GM19324 (cell line): ENCODE results near the gene SHH.

Experiments
- ATAC-seq: cut with Tn5 transposase; IDR thresholded peaks from one replicate; pipeline ENCODE4 v1.9.1; 2021; ENCODE audit warnings: mild to moderate bottlenecking, moderate library complexity; ENCODE audit not compliant: unreplicated experiment, low FRiP score

The SHH gene

DNA sequence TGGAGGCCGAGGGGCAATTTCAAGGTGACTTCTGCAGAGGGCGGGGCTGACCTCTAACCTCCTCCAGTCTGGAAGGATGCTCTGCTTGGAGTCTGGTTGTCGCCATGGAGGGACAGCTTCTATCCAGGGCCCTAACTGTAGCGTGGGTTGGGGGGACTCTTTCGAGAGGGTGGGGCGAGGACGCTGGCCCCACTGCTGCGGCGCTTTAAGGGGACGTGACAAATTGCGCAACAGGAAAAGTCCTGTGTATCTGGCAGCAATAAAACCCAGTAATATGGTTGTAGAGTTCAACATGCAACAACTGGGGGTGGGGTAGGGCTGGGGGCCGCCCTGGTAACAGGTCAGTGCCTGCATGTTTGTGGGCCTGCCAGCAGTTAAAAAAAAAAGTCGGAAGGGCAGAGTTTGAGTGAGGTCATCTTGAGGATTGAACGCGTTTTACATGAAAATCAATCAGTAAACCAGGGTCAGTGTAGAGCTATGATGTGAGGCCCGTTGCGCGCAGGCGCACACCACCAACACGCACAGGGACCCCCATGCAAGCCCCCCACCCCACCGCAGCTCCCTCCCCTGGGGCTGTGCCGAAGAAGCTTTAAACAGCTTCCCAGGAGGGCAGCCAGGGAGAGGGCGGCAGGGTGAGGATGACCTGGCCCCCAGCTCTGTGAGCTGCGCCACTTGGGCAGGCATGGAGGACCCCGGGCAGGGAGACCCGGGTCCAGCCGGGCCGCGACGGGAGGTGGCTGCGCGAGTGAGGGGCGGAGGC, 4.3 kb downstream of the SHH start:
- ATAC-seq: no peak

GRCh38 chr7:155807065-155807671, 5.1 kb downstream of the SHH start:
- ATAC-seq: no peak

- ATAC-seq: no peak
Observed at GRCh38 chr7:155806096-155806871, 6.0 kb downstream of the SHH start.

- no peak for ATAC-seq
Observed at GRCh38 chr7:155805826-155806095, 6.5 kb downstream of the SHH start.

GRCh38 chr7:155804897-155805825, 7.1 kb downstream of the SHH start:
- peak; percentile 43 for ATAC-seq

GRCh38 chr7:155804431-155804831, 7.8 kb downstream of the SHH start:
- ATAC-seq: no peak

GRCh38 chr7:155803418-155804376, 8.6 kb downstream of the SHH start:
- ATAC-seq: no peak

DNA sequence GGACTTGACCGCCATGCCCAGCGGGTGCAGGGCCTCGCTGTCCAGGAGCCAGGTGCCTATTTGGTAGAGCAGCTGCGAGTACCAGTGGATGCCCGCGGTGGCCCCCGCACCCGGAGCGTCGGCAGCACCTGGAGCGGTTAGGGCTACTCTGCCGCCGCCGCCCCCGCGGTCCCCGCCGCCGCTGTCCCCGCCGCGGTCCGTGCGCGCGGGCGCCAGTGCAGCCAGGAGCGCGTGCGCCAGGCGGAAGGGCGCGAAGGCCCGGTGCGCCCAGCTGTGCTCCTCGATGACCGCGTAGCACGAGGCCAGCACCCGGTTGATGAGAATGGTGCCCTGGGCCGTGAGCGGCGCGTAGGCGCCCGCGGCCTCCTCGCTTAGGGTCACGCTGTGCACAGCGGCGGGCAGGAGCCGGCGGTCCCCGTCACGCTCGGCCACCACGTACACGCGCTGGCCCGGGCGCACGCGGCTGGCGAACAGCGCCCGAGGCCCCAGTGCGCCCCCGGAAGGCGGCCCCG, 9.3 kb downstream of the SHH start:
- no peak for ATAC-seq

DNA sequence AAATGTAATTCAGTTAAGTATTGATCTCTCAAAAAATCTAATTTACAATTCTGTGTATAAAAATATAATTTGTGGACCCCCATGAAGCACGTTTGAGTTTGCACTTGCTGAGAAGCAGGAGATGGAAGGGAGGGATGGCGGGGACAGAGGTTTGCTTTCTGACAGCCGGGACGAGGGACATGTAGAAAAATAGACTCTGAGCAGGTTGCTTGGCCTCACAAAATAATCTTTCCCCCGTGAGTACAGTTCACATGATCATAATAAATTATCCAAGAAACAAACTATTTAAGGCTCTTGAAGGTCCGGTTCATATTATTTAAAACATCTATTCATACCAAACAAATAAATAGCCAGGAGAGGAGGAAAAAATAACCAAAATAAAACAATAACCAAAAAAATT, 10.0 kb downstream of the SHH start:
- no peak for ATAC-seq

- ATAC-seq: no peak
Observed at GRCh38 chr7:155800741-155801267, 11.5 kb downstream of the SHH start.

DNA sequence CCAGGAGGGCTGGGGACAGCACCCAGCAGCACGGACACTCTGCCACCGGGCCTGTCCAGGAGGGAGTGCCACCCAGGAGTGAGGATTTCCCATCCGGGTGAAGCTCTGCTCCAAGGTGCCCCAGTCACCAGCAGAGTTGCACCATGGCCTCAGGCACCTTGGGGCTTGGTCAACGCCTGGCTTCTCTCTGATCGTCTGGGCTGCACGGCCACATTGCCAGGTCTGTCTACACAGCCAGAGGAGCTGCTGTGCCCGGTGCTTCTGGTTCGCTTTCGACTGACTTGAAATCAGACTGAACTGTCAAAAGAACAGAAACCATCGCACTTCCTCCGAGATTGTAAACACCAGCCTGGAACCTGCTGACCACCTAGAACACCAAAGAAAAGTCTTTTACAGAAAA, 12.0 kb downstream of the SHH start:
- ATAC-seq: no peak

GRCh38 chr7:155799514-155799913, 12.7 kb downstream of the SHH start:
- ATAC-seq: no peak

- ATAC-seq: no peak
Observed at GRCh38 chr7:155798673-155799439, 13.4 kb downstream of the SHH start.

GRCh38 chr7:155797262-155798250, 14.7 kb downstream of the SHH start:
- ATAC-seq: peak; percentile 2

DNA sequence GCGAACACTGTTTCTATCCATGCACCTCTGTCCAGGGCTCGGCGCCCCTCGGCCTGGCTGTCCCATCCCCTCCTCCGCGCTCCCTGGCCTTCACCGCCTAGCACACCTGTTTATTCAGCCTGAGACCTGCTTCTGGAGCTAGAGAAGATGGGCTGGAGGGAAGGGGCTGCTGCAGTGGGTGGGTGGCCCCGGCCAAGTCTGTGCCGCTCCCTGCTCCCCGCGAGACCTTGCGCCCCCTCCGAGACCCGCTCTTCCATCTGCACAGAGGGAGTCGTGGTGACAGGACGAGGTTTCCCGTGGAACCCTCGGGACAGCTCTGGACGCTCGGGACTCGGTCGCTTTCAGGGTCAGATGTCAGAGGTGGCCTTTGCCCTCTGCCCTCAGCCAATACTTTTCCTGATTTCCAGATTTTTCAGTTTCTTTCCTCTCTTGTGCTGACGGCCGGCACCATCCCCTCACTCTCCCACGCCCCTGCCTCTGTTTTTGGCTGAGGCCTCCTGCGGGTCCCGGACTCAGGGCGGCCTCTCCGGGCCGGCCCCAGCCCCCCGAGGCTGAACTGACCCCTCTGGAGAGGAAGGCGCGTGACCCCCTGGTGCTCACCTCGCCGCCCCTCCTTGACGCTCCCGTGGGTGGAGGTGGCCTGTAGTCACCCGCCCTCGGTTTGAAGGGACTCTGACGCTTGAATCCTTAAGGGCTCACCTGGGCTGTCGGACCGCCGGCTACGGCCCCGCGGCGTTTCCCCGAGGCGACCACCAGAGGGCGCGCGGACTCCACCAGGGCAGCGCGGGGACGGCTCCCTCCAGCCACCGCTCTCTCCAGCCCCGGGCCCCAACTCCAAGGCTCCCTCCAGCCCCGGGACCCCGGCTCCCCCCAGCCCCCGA, 15.6 kb downstream of the SHH start:
- ATAC-seq: peak; percentile 76

GRCh38 chr7:155795951-155796350, 16.3 kb downstream of the SHH start:
- no peak for ATAC-seq
